Nephron (organoid): Measurements from ENCODE around the gene RERE.

Experiments
- H3K27ac Mint-ChIP-seq, 3 experiments: 2 replicates each; pipeline ENCODE4 v1.8.0; 2020; ENCODE audit warnings: mixed read lengths in 3 of 3, mild to moderate bottlenecking in 2 of 3, moderate library complexity in 1 of 3
- H3K27me3 Mint-ChIP-seq: 2 replicates; pipeline ENCODE4 v1.8.0; 2021; ENCODE audit warnings: low read depth, mild to moderate bottlenecking, moderate library complexity, mixed read lengths
- H3K36me3 Mint-ChIP-seq: 2 replicates; pipeline ENCODE4 v1.8.0; 2020; ENCODE audit warnings: low read depth, mixed read lengths
- H3K4me1 Mint-ChIP-seq: 2 replicates; pipeline ENCODE4 v1.8.0; 2020; ENCODE audit warnings: mixed read lengths
- H3K4me3 Mint-ChIP-seq, 3 experiments: 2 replicates each; pipeline ENCODE4 v1.8.0; 2020; ENCODE audit warnings: mild to moderate bottlenecking in 3 of 3, mixed read lengths in 3 of 3, moderate library complexity in 2 of 3
- H3K9me3 Mint-ChIP-seq: 2 replicates; pipeline ENCODE4 v1.8.0; 2020; ENCODE audit warnings: mixed read lengths
- TF ChIP-seq, protein P1 (sequence below), 3 experiments: fragments of 200-600 bp; sonication (generic); IDR thresholded peaks; one replicate each; pipeline ENCODE4 v1.5.0; 2021; ENCODE audit warnings: antibody characterized with exemption in 3 of 3; ENCODE audit not compliant: unreplicated experiment in 3 of 3

The RERE gene

GRCh38 chr1:8685463-8685862 is 132.0 kb downstream of the RERE start:
- Mint-ChIP-seq H3K27ac (peak overlapping the region in 2 of 3 experiments; percentile 40 to 92), H3K4me3 (no peak overlapping the region), H3K9me3 (peaks cover 5% of the 10 kb centered on the region), H3K4me1 (peaks cover 29% of the 10 kb centered on the region), H3K27me3 (no peaks in the 10 kb centered on the region), H3K36me3 (peaks cover 11% of the 10 kb centered on the region)
- TF ChIP-seq, protein P1, sequence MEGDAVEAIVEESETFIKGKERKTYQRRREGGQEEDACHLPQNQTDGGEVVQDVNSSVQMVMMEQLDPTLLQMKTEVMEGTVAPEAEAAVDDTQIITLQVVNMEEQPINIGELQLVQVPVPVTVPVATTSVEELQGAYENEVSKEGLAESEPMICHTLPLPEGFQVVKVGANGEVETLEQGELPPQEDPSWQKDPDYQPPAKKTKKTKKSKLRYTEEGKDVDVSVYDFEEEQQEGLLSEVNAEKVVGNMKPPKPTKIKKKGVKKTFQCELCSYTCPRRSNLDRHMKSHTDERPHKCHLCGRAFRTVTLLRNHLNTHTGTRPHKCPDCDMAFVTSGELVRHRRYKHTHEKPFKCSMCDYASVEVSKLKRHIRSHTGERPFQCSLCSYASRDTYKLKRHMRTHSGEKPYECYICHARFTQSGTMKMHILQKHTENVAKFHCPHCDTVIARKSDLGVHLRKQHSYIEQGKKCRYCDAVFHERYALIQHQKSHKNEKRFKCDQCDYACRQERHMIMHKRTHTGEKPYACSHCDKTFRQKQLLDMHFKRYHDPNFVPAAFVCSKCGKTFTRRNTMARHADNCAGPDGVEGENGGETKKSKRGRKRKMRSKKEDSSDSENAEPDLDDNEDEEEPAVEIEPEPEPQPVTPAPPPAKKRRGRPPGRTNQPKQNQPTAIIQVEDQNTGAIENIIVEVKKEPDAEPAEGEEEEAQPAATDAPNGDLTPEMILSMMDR (IDR thresholded peaks at IDR 0.05; ENCODE audit: unreplicated experiment in 3 of 3): no peak

GRCh38 chr1:8684590-8684989 is 132.8 kb downstream of the RERE start:
- Mint-ChIP-seq H3K9me3 (peaks cover 2% of the 10 kb centered on the region), H3K4me1 (peaks cover 21% of the 10 kb centered on the region), H3K27me3 (no peaks in the 10 kb centered on the region), H3K36me3 (peaks cover 5% of the 10 kb centered on the region), H3K27ac (peak overlapping the region in 2 of 3 experiments; percentile 22 to 54), H3K4me3 (no peak overlapping the region)
- TF ChIP-seq, protein P1 (IDR thresholded peaks at IDR 0.05; ENCODE audit: unreplicated experiment in 3 of 3): no peak

DNA sequence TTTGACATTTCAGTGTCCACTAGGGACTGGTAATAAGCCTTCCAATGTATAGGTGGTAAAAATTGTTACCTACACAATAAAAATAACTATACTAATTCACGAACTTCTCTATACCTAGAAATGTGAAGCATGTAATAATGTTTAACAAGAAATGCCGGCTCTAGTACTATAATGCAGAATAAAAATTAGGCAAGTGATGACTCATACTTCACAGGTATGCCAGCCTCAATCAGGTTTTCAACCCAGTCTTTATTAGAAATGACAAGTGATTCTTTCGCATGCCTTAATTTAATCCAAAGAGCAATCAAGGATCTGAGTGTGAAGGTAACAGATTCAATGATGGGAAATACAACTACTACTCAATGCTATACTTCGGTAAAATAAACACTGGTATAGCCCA is 134.9 kb downstream of the RERE start:
- no peaks in the 10 kb centered on the region for H3K9me3 Mint-ChIP-seq
- no peaks in the 10 kb centered on the region for H3K36me3 Mint-ChIP-seq
- no peaks in the 10 kb centered on the region for H3K27me3 Mint-ChIP-seq
- H3K4me1 Mint-ChIP-seq: peaks cover 15% of the 10 kb centered on the region
- no peak overlapping the region for H3K4me3 Mint-ChIP-seq
- peak overlapping the region in 1 of 3 experiments; percentile 2 for H3K27ac Mint-ChIP-seq
- TF ChIP-seq, protein P1 (IDR thresholded peaks at IDR 0.05; ENCODE audit: unreplicated experiment in 3 of 3): no peak

GRCh38 chr1:8681911-8682310 is 135.5 kb downstream of the RERE start:
- Mint-ChIP-seq H3K9me3 (no peaks in the 10 kb centered on the region), H3K36me3 (no peaks in the 10 kb centered on the region), H3K4me1 (peaks cover 12% of the 10 kb centered on the region), H3K27me3 (no peaks in the 10 kb centered on the region), H3K4me3 (no peak overlapping the region), H3K27ac (peak overlapping the region in 1 of 3 experiments; percentile 2)
- TF ChIP-seq, protein P1 (IDR thresholded peaks at IDR 0.05; ENCODE audit: unreplicated experiment in 3 of 3): no peak

DNA sequence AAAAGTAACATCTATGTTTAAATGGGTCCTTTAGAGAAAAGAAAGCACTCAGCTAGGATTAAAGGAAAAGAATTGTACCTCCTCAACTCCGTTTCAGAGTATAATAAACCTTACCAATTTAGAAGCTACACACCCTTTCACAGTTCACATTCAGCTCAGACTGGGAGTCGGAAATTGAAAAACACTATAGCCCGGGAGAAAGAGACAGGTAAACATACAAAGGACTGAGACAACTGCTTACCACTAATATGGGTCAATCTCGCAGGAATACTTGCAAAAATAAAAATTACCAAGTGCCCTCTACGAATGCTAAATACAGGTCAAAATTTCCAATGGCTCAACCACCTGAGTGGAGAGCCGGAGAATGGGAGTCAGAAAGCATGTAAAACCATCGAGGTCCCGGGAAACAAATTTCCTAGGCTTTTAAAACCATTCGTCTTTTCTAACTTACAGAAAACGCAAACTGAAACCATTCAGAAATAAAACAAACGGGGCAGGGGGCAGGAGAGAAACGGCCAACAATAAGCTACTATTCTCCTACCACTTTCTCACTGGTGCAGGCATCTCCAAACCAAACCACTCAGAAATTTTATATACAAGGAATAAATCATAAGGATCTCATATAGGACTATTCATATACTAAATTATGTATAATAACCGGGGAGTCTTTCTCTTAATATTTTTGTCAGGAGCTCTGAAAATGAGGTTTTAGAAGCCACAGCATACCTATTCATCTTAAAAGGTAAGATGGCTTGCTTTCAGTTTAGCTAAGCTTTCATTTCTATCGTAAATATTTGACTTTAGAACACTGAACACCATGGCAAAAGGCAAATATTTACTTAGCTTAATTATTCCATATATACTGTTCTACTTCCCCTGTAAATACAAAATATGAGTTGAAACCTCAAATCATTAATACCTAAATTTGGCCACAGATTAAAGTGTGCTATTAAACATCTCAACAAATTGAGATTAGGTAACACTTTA is 136.5 kb downstream of the RERE start:
- TF ChIP-seq, protein P1 (IDR thresholded peaks at IDR 0.05; ENCODE audit: unreplicated experiment in 3 of 3): no peak
- Mint-ChIP-seq H3K27me3 (no peaks in the 10 kb centered on the region), H3K9me3 (no peaks in the 10 kb centered on the region), H3K27ac (peak overlapping the region in 1 of 3 experiments; percentile 10), H3K36me3 (no peaks in the 10 kb centered on the region), H3K4me1 (peaks cover 6% of the 10 kb centered on the region), H3K4me3 (no peak overlapping the region)
